G401 (cell line): ENCODE results near the gene SELENOH. TPM values are rescaled to one million over a fixed set of nuclear protein-coding genes. Genes with fewer than 3 reads are reported as not detected.

Experiments
- DNase-seq: peaks from one replicate; pipeline ENCODE4 v3.0.0-alpha.2; 2015; ENCODE audit warnings: low spot score
- in situ Hi-C: cut with HindIII; loops from 2 replicates; pipeline ENCODE4 v1.10.0; 2016; ENCODE audit warnings: low sequenced_read_pairs, mixed read lengths
- total RNA-seq: library from RNA; depleted of rRNA; stranded (reverse); fragments of >200 nt; shearing (Covaris generic); gene quantifications from 2 replicates; pipeline ENCODE4 v1.2.3, GENCODE V29; 2014; rRNA removed

SELENOH gene
- total RNA-seq, 1 experiment from 2014 or later = 184 TPM

- DNase-seq = no peak
- in situ Hi-C loops = no loop called here
Measured at GRCh38 chr11:57776577-57777210, 35.4 kb downstream of the SELENOH start.

- in situ Hi-C loops = no loop called here
- DNase-seq = no peak
Measured at GRCh38 chr11:57777969-57778317, 36.7 kb downstream of the SELENOH start.

- in situ Hi-C loops = no loop called here
- peak; percentile 79 for DNase-seq
Measured at GRCh38 chr11:57778318-57779037, 37.2 kb downstream of the SELENOH start.

GRCh38 chr11:57779276-57779675 lies 38.0 kb downstream of the SELENOH start:
- DNase-seq = peak; percentile 22
- in situ Hi-C loops = no loop called here

GRCh38 chr11:57781529-57781943 lies 40.2 kb downstream of the SELENOH start:
- DNase-seq = no peak
- in situ Hi-C loops = no loop called here

GRCh38 chr11:57785072-57785471 lies 43.8 kb downstream of the SELENOH start:
- no peak for DNase-seq
- in situ Hi-C loops = no loop called here

GRCh38 chr11:57786436-57786835 lies 45.1 kb downstream of the SELENOH start:
- in situ Hi-C loops = no loop called here
- no peak for DNase-seq

- DNase-seq = no peak
- in situ Hi-C loops = no loop called here
Measured at GRCh38 chr11:57787006-57787604, 45.8 kb downstream of the SELENOH start.

- in situ Hi-C loops = no loop called here
- DNase-seq = no peak
Measured at GRCh38 chr11:57787920-57788702, 46.8 kb downstream of the SELENOH start.

- no peak for DNase-seq
- in situ Hi-C loops = no loop called here
Measured at GRCh38 chr11:57788703-57789088, 47.4 kb downstream of the SELENOH start.

- no peak for DNase-seq
- in situ Hi-C loops = no loop called here
Measured at GRCh38 chr11:57791321-57792059, 50.2 kb downstream of the SELENOH start.

GRCh38 chr11:57792060-57792541 lies 50.8 kb downstream of the SELENOH start:
- in situ Hi-C loops = no loop called here
- DNase-seq = no peak

- in situ Hi-C loops = no loop called here
Measured at GRCh38 chr11:57792870-57793269, 51.6 kb downstream of the SELENOH start.

More at GRCh38 chr11:57792870-57793269, 51.6 kb downstream of the SELENOH start:
- DNase-seq = no peak

Other genes with a start within 250 kb of the SELENOH start
- gene SLC43A1, start 225.8 kb upstream of the SELENOH start, total RNA-seq = 8.8 and 15.1 TPM in 2 replicates
- gene TIMM10, start 210.7 kb upstream of the SELENOH start, total RNA-seq = 36.2 and 53.0 TPM in 2 replicates
- not detected in 2 replicates for gene SMTNL1, start 203.9 kb upstream of the SELENOH start, total RNA-seq
- gene UBE2L6, start 173.8 kb upstream of the SELENOH start, total RNA-seq = 35.9 and 40.3 TPM in 2 replicates
- 22.3 and 22.8 TPM in 2 replicates for gene SERPING1, start 143.8 kb upstream of the SELENOH start, total RNA-seq
- 2.1 TPM in 1 of 2 replicates, not detected in the other for gene YPEL4, start 91.6 kb upstream of the SELENOH start, total RNA-seq
- 30.5 and 33.9 TPM in 2 replicates for gene CLP1, start 83.7 kb upstream of the SELENOH start, total RNA-seq
- gene ZDHHC5, start 73.4 kb upstream of the SELENOH start, total RNA-seq = 46.5 and 49.0 TPM in 2 replicates
- 28.9 and 40.7 TPM in 2 replicates for gene MED19, start 29.3 kb upstream of the SELENOH start, total RNA-seq
- 104 and 145 TPM in 2 replicates for gene TMX2, start 28.9 kb upstream of the SELENOH start, total RNA-seq
- gene BTBD18, start 10.3 kb downstream of the SELENOH start, total RNA-seq = not detected in 2 replicates
- gene CTNND1, start 20.3 kb downstream of the SELENOH start, total RNA-seq = 33.5 and 47.7 TPM in 2 replicates